AG10803 (cell line): ENCODE measurements around the gene CHRNB4.

Experiments used
- DNase-seq: peaks from one replicate; pipeline ENCODE4 v3.0.0; 2010; ENCODE audit warnings: low read depth
- H3K4me3 ChIP-seq: 2 replicates; pipeline ENCODE4 v1.5.1; 2011; ENCODE audit warnings: mild to moderate bottlenecking, low read length, control low read depth
- CTCF ChIP-seq: conservative IDR thresholded peaks from 2 replicates; pipeline ENCODE4 v1.5.1; 2011; ENCODE audit warnings: mild to moderate bottlenecking, low read length, control low read depth, inconsistent platforms

CHRNB4 gene

GRCh38 chr15:78666010-78666409 lies 25.0 kb upstream of the CHRNB4 start:
- H3K4me3 ChIP-seq: no peak overlapping the region
- DNase-seq: no peak
- no peak for TF ChIP-seq CTCF

DNA sequence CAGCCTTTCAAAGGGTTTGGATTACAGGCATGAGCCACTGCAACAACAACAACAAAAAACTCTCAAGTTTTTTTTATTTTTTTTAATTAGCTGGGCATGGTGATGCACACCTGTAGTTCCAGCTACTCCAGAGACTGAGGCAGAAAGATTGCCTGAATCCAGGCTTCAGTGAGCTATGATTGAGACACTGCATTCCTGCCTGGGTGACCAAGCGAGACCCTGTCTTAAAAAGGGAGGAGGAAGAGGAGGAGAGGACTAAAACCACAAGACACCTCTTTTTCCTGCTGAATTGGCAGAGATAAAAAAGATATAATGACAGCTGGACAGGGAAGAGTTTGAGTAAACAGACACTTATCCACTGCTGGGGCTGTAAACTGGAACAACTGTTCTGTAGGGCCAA lies 22.7 kb upstream of the CHRNB4 start:
- no peak for DNase-seq
- no peak overlapping the region for H3K4me3 ChIP-seq
- TF ChIP-seq CTCF: no peak

GRCh38 chr15:78662028-78662427 lies 21.0 kb upstream of the CHRNB4 start:
- no peak for DNase-seq
- TF ChIP-seq CTCF: no peak
- no peak overlapping the region for H3K4me3 ChIP-seq

DNA sequence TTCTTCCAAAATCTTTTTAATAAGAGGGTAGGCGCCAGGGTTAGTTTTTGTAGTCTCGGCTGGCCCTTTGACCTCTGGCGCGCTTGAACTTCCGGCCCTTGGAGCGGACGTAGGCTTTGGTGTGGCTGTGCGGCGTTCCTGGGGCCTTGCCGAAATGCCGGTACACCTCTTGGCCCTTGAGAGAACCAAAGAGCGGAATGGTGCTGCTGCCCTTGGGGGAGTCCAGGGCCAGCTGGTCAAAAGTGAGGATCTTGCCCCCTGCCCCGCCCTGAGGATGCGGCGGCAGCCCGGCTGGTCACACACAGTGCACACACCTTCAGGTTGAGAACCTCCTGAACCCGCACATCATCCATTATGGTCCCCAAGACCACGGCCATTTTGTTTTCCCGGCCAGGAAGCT lies 20.0 kb upstream of the CHRNB4 start:
- TF ChIP-seq CTCF: no peak
- DNase-seq: no peak
- H3K4me3 ChIP-seq: no peak overlapping the region

- no peak for TF ChIP-seq CTCF
- DNase-seq: no peak
- no peak overlapping the region for H3K4me3 ChIP-seq
Measured at GRCh38 chr15:78660584-78660983, 19.6 kb upstream of the CHRNB4 start.

DNA sequence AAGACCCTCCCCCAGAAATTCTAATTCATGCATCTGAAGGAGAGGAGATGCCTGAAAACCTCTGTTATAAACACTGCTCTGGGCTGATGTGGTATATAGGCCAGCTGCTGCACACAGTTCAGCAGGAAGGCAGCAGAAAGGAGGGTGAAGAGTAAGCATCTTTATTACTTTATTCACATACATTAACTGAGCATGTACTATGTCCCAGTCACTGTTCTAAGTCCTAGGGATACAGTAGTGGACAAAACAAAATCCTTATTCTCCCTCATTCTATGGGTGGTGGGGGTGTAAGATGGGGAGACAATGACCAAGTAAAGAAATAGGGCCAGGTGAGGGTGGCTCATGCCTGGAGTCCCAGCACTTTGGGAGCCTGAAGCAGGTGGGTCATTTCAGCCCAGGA lies 17.8 kb upstream of the CHRNB4 start:
- no peak for DNase-seq
- no peak for TF ChIP-seq CTCF

DNA sequence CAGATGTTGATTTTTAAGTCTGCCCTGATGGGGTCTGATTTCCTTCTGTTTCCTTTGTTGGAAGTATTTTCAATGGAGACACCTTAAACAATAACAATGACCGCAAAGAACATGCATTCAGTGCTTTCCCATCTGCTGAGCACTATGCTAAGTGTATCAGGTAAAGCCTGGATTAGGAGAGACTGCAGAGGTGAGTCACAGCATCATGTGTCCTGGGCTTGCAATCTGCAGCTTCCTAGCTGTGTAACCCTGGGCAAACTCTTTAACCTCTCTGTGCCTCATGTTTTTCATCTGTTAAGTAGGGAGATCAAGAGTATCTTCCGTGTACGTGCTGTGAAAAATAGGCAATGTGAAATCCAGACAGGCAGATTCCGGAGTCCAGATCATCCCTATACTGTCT lies 13.3 kb upstream of the CHRNB4 start:
- no peak overlapping the region for H3K4me3 ChIP-seq
- TF ChIP-seq CTCF: no peak
- no peak for DNase-seq

More for the DNA sequence above, 17.8 kb upstream of the CHRNB4 start:
- no peak overlapping the region for H3K4me3 ChIP-seq
